Measurements from ENCODE around the gene PDE4D. TPM values are rescaled to one million over a fixed set of nuclear protein-coding genes. Genes with fewer than 3 reads are reported as not detected.
"Not testable (repeated sequence)": the region's sequence is repeated elsewhere in the genome, so short reads cannot be mapped to it uniquely, and the experiment has no call there.

The PDE4D gene
- total RNA-seq, 1 experiment from 2014 or later = 15.0 TPM

GRCh38 chr5:59609501-59610265 is 283.8 kb downstream of the PDE4D start:
- DNase-seq (ENCODE audit: low spot score) = no peak

- no peak for DNase-seq (ENCODE audit: low spot score)
Observed at GRCh38 chr5:59608745-59609144, 284.8 kb downstream of the PDE4D start.

- no peak for DNase-seq (ENCODE audit: low spot score)
Observed at GRCh38 chr5:59607138-59607765, 286.3 kb downstream of the PDE4D start.

GRCh38 chr5:59605915-59606314 is 287.6 kb downstream of the PDE4D start:
- no peak for DNase-seq (ENCODE audit: low spot score)

- DNase-seq (ENCODE audit: low spot score) = no peak
Observed at GRCh38 chr5:59604111-59604510, 289.4 kb downstream of the PDE4D start.

- DNase-seq (ENCODE audit: low spot score) = no peak
Observed at GRCh38 chr5:59600998-59601397, 292.5 kb downstream of the PDE4D start.

- DNase-seq (ENCODE audit: low spot score) = no peak
Observed at GRCh38 chr5:59600153-59600552, 293.4 kb downstream of the PDE4D start.

- DNase-seq (ENCODE audit: low spot score) = no peak
Observed at GRCh38 chr5:59599729-59600128, 293.8 kb downstream of the PDE4D start.

- no peak for DNase-seq (ENCODE audit: low spot score)
Observed at GRCh38 chr5:59598547-59598874, 295.0 kb downstream of the PDE4D start.

- DNase-seq (ENCODE audit: low spot score) = no peak
Observed at GRCh38 chr5:59597690-59598546, 295.6 kb downstream of the PDE4D start.

- DNase-seq (ENCODE audit: low spot score) = no peak
Observed at GRCh38 chr5:59596586-59597350, 296.8 kb downstream of the PDE4D start.

GRCh38 chr5:59594118-59594517 is 299.4 kb downstream of the PDE4D start:
- not testable (repeated sequence) for DNase-seq (ENCODE audit: low spot score)

GRCh38 chr5:59593439-59594007 is 300.0 kb downstream of the PDE4D start:
- DNase-seq (ENCODE audit: low spot score) = no peak

- DNase-seq (ENCODE audit: low spot score) = no peak
Observed at GRCh38 chr5:59592101-59592500, 301.4 kb downstream of the PDE4D start.

- no peak for DNase-seq (ENCODE audit: low spot score)
Observed at GRCh38 chr5:59591162-59591561, 302.4 kb downstream of the PDE4D start.

GRCh38 chr5:59588922-59589321 is 304.6 kb downstream of the PDE4D start:
- no peak for DNase-seq (ENCODE audit: low spot score)

GRCh38 chr5:59587489-59588337 is 305.8 kb downstream of the PDE4D start:
- peak; percentile 72 for DNase-seq (ENCODE audit: low spot score)

GRCh38 chr5:59586841-59587240 is 306.7 kb downstream of the PDE4D start:
- no peak for DNase-seq (ENCODE audit: low spot score)

- no peak for DNase-seq (ENCODE audit: low spot score)
Observed at GRCh38 chr5:59584858-59585846, 308.4 kb downstream of the PDE4D start.
